HG03565 (cell line): ENCODE measurements around the gene PPP1CA.

Experiments
- ATAC-seq: cut with Tn5 transposase; IDR thresholded peaks from one replicate; pipeline ENCODE4 v1.9.1; 2021; ENCODE audit warnings: mild to moderate bottlenecking, moderate library complexity; ENCODE audit not compliant: unreplicated experiment

The PPP1CA gene

DNA sequence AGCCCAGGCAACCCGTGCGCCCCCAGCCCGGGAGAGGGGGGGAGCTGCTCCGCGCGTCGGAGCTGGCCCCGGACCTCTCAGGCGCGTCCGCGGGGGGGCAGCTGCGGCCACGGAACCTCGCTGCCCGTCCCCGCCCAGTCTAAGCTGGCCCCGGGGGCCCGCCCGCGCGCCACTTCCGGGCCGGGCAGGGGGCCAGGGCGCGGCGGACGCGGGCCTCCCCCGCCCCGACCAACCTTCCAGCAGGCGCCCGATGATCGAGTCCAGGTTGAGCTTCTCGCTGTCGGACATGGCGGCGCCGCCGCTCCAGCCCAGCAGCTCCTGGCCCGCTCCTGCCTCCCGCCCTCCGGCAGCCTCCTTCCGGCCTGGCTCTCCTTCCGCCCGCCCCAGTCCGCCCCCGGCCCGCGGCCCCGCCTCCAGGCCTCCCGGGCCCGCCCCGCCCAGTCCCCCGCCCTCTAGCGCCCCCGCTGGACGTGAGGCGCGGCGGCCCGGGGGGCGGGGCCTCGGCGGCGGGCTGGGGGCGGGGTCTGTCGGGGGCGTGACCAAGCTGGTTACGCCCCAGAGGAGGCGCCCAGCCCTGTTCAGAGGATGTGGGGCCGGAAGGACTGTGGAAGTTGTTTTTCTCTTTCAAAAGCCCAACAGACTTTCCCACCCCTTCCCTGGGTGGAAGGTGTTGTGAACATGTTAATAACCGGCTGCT, at the start of gene PPP1CA:
Gene PPP1CA (minus strand): TSS at position 364 of the 697 bp plus-strand sequence. CDS start 76 bp downstream, at position 288.
- ATAC-seq = peak; percentile 48

GRCh38 chr11:67450796-67451657, 49.4 kb upstream of the PPP1CA start:
- no peak for ATAC-seq

- no peak for ATAC-seq
These were observed 47.6 kb upstream of the PPP1CA start for GRCh38 chr11:67449116-67449844.

- no peak for ATAC-seq
These were observed 46.6 kb upstream of the PPP1CA start for GRCh38 chr11:67448220-67448609.

DNA sequence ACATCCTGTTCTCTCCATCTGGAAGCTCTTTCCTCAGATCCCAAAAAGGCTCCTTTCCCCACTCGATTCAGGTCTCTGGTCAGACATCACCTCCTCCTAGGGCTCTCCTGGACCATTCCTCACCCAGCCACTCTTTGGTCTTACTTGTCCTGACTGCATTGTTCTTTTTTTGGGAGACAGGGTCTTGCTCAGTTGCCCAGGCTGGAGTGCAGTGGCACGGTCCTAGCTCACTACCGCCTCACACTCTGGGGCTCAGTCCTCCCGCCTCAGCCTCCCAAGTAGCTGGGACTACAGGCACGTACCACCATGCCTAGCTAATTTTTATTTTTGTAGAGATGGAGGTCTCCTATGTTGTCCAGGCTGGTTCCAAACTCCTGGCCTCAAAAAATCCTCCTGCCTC, 43.9 kb upstream of the PPP1CA start:
- no peak for ATAC-seq

DNA sequence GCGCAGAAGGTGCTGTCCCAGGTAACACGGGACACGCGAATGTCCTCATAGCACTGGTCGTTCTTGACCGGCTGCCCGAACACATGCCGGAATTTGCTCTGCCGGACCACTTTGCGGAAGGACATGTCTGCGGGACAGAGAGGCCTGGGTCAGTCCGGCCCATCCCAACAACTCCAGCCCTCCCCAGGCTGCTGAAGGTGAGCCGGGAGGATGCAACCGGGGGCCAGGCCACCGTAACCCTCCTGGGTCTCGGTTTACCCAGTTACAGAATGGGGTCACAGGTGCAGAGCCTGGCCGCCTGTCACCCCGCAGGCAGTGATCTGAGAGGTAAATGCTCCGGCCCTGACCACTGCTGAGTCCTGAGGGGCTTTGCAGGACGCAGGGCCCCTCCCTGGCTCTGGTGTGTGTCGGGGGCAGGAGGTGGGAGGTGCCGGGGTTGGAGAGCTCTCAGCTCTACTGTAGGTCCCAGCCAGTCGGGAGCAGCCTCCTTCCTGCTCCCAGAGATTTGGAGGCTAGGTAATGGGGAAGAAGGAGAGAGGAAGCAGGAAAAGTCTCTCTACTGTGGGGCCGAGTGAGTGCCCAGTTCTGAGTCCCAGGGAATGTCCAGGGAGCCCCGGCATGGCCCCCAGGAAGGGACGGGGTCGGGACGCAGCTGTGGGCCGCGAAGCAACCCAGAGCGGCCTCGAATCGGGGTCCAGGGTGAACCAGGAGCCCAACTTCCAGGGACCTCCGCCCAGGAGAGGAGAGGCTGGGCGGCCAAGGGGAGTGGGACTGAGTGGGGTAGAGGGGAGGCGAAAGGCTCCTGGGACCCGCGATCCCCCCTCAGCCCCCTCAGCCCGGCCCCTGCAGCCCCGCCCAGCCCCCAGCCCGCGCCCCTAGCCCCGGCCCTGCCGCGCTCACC, 41.1 kb upstream of the PPP1CA start:
- no peak for ATAC-seq

- ATAC-seq = no peak
These were observed 40.2 kb upstream of the PPP1CA start for GRCh38 chr11:67441731-67442351.

GRCh38 chr11:67441098-67441563, 39.5 kb upstream of the PPP1CA start:
- no peak for ATAC-seq

- no peak for ATAC-seq
These were observed 38.8 kb upstream of the PPP1CA start for GRCh38 chr11:67440229-67441097.

DNA sequence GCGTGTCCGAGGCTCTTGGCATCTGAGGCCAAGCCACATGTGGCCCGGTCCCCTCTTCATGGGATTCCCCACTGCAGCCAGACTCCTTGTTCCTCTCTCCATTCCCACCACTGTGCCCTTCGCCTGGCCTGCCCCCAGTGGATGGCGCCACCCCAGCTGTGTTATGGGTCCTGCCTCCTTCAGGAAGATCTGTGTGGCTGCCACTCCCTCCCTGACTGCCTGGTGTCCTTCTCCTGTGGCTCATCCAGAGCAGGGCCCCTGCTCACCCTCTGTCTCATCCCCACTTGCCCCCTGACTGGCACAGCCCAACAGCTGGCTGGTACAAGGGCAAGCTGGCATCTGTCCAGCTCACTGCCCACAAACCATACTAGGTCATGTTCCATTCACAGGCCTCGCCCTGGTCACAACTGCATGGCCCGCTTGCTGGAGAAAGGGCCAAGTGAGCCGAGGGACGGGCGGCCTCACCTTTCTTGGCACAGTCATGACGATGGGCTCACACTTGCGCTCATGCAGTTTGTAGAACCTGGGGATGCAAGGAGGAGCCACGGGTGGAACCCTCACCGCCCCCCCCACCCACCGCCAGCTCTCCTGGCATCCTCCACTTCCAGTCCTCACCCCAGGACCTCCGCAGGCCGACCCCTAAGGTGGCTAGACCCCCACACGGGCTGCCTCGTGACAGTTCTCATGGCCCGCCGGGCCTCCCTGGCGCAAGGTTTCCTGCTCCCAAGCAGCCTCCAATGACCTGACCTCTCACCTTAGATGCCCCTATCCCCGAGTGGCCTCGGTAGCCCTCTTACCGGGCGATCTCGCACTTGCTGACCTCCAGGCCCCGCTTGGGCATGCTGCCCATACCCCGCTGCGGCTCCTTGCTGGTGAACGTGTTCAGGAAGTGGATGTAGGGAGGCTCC, 37.9 kb upstream of the PPP1CA start:
- ATAC-seq = no peak

DNA sequence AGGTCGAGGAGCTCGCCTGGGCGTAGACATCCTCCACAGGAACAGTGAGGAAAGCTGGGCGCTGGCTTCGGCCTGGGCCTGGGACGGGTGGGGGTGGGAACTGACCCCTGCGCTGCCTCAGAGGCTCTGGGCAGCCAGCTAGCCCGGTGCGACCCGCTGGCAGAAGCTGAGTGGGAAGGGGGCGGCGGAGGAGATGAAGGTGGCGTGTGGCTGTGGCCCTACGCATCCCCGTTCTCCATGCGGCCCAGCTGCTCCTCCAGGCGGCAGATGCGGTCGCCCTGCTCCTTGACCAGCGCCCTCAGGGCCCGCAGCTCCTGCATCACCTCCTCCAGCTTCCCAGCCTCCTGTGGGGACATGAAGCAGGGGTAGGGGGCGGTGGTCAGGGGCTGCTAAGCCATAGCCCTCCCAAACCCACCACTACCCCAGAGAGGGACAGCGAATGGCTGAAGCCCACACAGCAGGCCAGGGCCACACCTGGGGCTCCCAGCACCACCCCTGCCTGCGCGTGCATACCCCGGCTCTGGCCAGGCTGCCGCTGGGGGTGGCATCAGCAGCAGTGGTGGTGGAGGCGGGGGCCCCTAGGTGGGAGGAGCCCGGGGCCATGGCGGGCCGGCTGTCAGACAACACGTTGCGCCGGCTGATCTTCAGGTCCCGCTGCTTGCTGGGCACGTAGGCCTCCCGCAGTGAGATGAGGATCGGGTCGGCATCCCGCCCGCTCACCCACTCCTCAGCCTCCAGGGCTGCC, 36.7 kb upstream of the PPP1CA start:
- no peak for ATAC-seq

DNA sequence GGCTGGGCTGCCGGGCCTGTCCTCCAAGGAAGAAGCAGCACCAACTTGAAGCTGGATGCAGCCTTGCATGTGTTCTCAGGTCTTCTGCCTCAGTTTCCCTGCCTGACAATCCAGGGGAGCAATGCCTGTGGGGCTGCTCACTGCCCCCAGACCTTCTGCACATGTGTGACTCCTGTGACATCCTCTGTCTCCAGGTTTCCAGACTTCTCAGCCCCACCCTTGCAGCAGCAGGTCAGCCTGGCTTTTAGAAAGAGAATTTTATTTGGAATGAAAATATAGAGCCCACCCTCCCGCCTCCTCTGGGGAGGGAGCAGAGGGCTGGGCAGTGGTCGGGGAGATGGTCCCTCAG, 36.1 kb upstream of the PPP1CA start:
- no peak for ATAC-seq

DNA sequence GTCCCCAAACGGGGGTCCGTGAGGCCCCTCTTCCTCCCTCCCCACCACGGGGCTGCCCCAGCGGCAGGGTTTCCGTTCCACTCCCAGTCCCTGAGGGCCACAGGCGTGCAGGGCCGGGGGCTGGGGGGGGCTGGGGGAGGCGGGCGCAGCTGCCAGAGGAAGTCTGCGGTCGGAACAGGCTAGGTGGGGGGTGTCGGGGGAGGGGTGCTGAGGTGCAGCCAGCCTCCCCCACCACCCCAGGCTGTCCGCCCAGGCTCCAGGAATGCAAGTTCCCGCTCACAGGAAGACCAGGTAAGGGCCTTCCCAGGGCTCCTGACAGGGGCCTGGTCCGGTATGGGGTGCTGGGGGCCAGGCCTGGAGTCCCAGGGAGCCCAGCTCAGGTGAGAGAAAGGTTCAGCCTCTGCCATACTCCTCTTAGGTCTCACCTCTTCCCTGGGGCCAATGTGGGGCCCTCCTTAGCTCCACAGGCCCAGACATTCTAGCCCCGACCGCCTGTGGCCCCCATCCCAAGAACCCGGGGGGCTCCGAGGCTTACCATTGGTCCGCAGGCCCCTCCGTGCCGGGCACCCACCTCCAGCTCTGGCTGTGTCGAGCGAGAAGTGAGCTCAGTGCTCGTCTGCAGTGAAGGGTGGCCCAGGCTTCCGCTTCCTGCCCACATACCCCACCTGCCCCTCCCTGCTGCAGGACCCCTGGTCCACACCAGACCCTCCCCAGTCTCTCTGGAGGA, 35.6 kb upstream of the PPP1CA start, which contains the start of gene PTPRCAP:
Gene PTPRCAP (minus strand): TSS at position 601 of the 727 bp plus-strand sequence. CDS start 63 bp downstream, at position 538.
- ATAC-seq = no peak

- no peak for ATAC-seq
These were observed 34.9 kb upstream of the PPP1CA start for GRCh38 chr11:67436459-67437081.

GRCh38 chr11:67435727-67436458, 34.2 kb upstream of the PPP1CA start:
- no peak for ATAC-seq
